Epithelial cell of esophagus (primary cell): ENCODE results near the gene PLG.
"Not testable (repeated sequence)": the region's sequence is repeated elsewhere in the genome, so short reads cannot be mapped to it uniquely, and the experiment has no call there.

Source experiments
- DNase-seq: peaks from one replicate; pipeline ENCODE4 v3.0.0; 2010; ENCODE audit warnings: low read depth
- H3K4me3 ChIP-seq: 2 replicates; pipeline ENCODE4 v1.5.1; 2011; ENCODE audit warnings: mild to moderate bottlenecking, low read length, control low read depth
- CTCF ChIP-seq: IDR thresholded peaks from 2 replicates; pipeline ENCODE4 v1.5.1; 2011; ENCODE audit warnings: low read depth, mild to moderate bottlenecking, low read length, control low read depth, inconsistent platforms; ENCODE audit not compliant: insufficient read depth; ENCODE audit errors: missing control alignments

The PLG gene

GRCh38 chr6:160791981-160792418 is 90.0 kb downstream of the PLG start:
- TF ChIP-seq CTCF, result no peak
- H3K4me3 ChIP-seq, result no peak overlapping the region
- peak; percentile 78 for DNase-seq

- no peak for TF ChIP-seq CTCF
- peak; percentile 27 for DNase-seq
- no peak overlapping the region for H3K4me3 ChIP-seq
These were observed 90.7 kb downstream of the PLG start for GRCh38 chr6:160792708-160793107.

- no peak for TF ChIP-seq CTCF
- no peak overlapping the region for H3K4me3 ChIP-seq
- DNase-seq, result no peak
These were observed 91.6 kb downstream of the PLG start for GRCh38 chr6:160793652-160794051.

- TF ChIP-seq CTCF, result no peak
- peak; percentile 86 for DNase-seq
- H3K4me3 ChIP-seq, result no peak overlapping the region
These were observed 93.7 kb downstream of the PLG start for GRCh38 chr6:160795721-160796120.

GRCh38 chr6:160798625-160799024 is 96.6 kb downstream of the PLG start:
- no peak for TF ChIP-seq CTCF
- no peak for DNase-seq
- no peak overlapping the region for H3K4me3 ChIP-seq

GRCh38 chr6:160799801-160800506 is 97.9 kb downstream of the PLG start:
- H3K4me3 ChIP-seq, result no peak overlapping the region
- TF ChIP-seq CTCF, result no peak
- DNase-seq, result no peak

GRCh38 chr6:160801418-160801817 is 99.4 kb downstream of the PLG start:
- TF ChIP-seq CTCF, result no peak
- no peak overlapping the region for H3K4me3 ChIP-seq
- no peak for DNase-seq

GRCh38 chr6:160802049-160802448 is 100.0 kb downstream of the PLG start:
- not testable (repeated sequence) for H3K4me3 ChIP-seq, DNase-seq
